CD8-positive, alpha-beta memory T cell (primary cell): Measurements from ENCODE around the gene CPOX. TPM values are rescaled to one million over a fixed set of nuclear protein-coding genes. Genes with fewer than 3 reads are reported as not detected.

Experiments used
- CTCF ChIA-PET: fragments of 350-600 bp; sonication (Branson Sonifier 250); formaldehyde crosslinking; loops from one replicate; lab custom pipeline; 2021; ENCODE audit warnings: antibody characterized with exemption; lab: Charles Lee
- POLR2A ChIA-PET: fragments of 350-600 bp; sonication (Branson Sonifier 250); formaldehyde crosslinking; loops from one replicate; lab custom pipeline; 2021; ENCODE audit warnings: antibody characterized with exemption; lab: Charles Lee
- DNase-seq, 5 donors: peaks; one replicate each; pipeline versions ENCODE4 v3.0.0 to v3.0.0-alpha.2; 2020 to 2022; ENCODE audit warnings: mixed read lengths in 1 of 5
- H3K27ac ChIP-seq: one replicate; pipeline ENCODE4 v1.7.0; 2013; ENCODE audit warnings: low read depth, mild to moderate bottlenecking, low read length, moderate library complexity
- H3K27me3 ChIP-seq: 2 replicates; pipeline ENCODE4 v1.7.0; 2013; ENCODE audit warnings: low read length, mild to moderate bottlenecking; ENCODE audit not compliant: insufficient read depth, poor library complexity, severe bottlenecking
- H3K36me3 ChIP-seq: 2 replicates; pipeline ENCODE4 v1.7.0; 2013; ENCODE audit warnings: mild to moderate bottlenecking, low read length, moderate library complexity; ENCODE audit not compliant: insufficient read depth
- H3K4me1 ChIP-seq: 2 replicates; pipeline ENCODE4 v1.7.0; 2013; ENCODE audit warnings: mild to moderate bottlenecking, low read length, moderate library complexity; ENCODE audit not compliant: insufficient read depth
- H3K4me3 ChIP-seq: 2 replicates; pipeline ENCODE4 v1.7.0; 2013; ENCODE audit warnings: mild to moderate bottlenecking, low read length
- H3K9me3 ChIP-seq: 2 replicates; pipeline ENCODE4 v1.7.0; 2013; ENCODE audit warnings: mild to moderate bottlenecking, low read length
- H3K27ac Mint-ChIP-seq, 8 donors: one replicate each; pipeline ENCODE4 v1.8.0; 2020 to 2021; ENCODE audit warnings: mixed read lengths in 8 of 8, mild to moderate bottlenecking in 6 of 8, inconsistent platforms in 3 of 8, moderate library complexity in 3 of 8
- H3K27me3 Mint-ChIP-seq, 2 donors: one replicate each; pipeline ENCODE4 v1.8.0; 2020 to 2021; ENCODE audit warnings: mixed read lengths in 2 of 2, mild to moderate bottlenecking in 1 of 2, moderate library complexity in 1 of 2
- H3K36me3 Mint-ChIP-seq, 3 donors: one replicate each; pipeline ENCODE4 v1.8.0; 2020 to 2021; ENCODE audit warnings: mixed read lengths in 3 of 3, inconsistent platforms in 1 of 3, mild to moderate bottlenecking in 1 of 3
- H3K4me1 Mint-ChIP-seq, 3 donors: one replicate each; pipeline ENCODE4 v1.8.0; 2020 to 2021; ENCODE audit warnings: mixed read lengths in 3 of 3, inconsistent platforms in 1 of 3, mild to moderate bottlenecking in 1 of 3
- H3K4me3 Mint-ChIP-seq, 7 donors: one replicate each; pipeline ENCODE4 v1.8.0; 2020 to 2021; ENCODE audit warnings: mixed read lengths in 7 of 7, mild to moderate bottlenecking in 6 of 7, moderate library complexity in 4 of 7, inconsistent platforms in 2 of 7
- H3K9me3 Mint-ChIP-seq, 5 donors: one replicate each; pipeline ENCODE4 v1.8.0; 2020 to 2022; ENCODE audit warnings: mixed read lengths in 5 of 5, mild to moderate bottlenecking in 3 of 5, moderate library complexity in 2 of 5, inconsistent platforms in 1 of 5
- polyA plus RNA-seq: library from polyadenylated mRNA; unstranded; fragments of 300-500 nt; fragmentation: Illumina TruSeq; gene quantifications from one replicate; pipeline ENCODE4 v1.2.3, GENCODE V29; 2021
- total RNA-seq, 2 experiments: library from RNA; stranded (reverse); gene quantifications; one replicate each; pipeline ENCODE4 v1.2.3, GENCODE V29; 2021

The CPOX gene
- total and polyA plus RNA-seq, 3 experiments from 2014 or later: 6.4 to 79.9 (median 76.3) TPM

DNA sequence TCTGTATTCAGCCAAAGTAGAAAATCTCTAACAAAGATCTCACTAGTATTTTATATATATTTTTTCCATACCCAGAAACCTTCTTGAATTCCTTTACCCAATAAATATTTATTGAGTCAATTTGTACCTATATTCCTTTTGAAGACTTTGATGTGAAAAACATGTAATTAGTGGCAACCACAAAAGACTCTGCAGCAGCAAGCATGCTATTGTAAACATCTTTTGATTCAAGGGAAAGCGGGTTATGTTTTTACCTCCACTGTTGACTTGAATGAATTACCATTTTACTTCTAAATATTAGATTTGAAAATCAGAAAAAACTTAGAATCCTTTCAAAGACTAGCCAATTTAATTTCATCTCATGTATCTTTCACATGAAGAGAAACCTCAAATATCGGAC, 59.2 kb downstream of the CPOX start:
- Mint-ChIP-seq H3K4me3 (peak overlapping the region in 4 of 7 donors; percentile 62 to 84 (median 71)), H3K36me3 (peaks cover 0 to 13% (median 0%) of the 10 kb centered on the region in 3 donors), H3K27me3 (no peaks in the 10 kb centered on the region), H3K9me3 (no peaks in the 10 kb centered on the region), H3K4me1 (peaks cover 18 to 65% (median 63%) of the 10 kb centered on the region in 3 donors), H3K27ac (peak overlapping the region in 2 of 8 donors; percentile 19 to 89)
- Histone ChIP-seq H3K9me3 (no peaks in the 10 kb centered on the region), H3K27me3 (no peaks in the 10 kb centered on the region), H3K36me3 (no peaks in the 10 kb centered on the region), H3K27ac (no peak overlapping the region), H3K4me1 (no peaks in the 10 kb centered on the region), H3K4me3 (no peak overlapping the region)
- no peak for DNase-seq
- ChIA-PET POLR2A (interaction anchor here (1.1 to 1.2 kb wide), 2 partner anchors 11 to 26 kb away, joined by 5 to 7 read pairs; partner anchors contain the start of gene CLDND1), CTCF (no interaction called here)

DNA sequence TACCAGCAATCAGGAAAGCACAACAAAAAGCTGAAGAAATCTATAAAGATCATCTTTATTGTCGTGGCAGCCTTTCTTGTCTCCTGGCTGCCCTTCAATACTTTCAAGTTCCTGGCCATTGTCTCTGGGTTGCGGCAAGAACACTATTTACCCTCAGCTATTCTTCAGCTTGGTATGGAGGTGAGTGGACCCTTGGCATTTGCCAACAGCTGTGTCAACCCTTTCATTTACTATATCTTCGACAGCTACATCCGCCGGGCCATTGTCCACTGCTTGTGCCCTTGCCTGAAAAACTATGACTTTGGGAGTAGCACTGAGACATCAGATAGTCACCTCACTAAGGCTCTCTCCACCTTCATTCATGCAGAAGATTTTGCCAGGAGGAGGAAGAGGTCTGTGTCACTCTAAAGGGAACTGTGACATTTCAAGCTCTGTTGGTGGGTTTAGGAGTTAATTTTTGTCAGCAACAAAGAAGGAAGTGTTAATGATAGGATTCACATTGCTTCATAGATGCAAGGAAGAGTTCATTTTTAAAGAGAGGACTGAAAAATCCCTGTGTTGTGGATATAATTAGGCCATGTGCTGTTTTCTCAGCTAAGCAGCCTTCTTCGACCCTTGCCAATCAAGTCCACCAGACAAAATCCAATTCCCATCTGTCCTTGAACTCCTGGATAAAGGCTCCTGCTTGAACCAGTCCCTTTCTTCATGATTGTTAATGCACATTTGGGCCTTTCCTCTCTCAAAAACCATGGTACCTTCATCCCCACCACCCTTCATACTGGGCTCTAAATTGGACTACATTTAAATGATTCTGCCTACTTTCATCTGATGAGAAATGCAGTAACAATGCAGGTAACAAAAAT, 60.5 kb downstream of the CPOX start:
- Histone ChIP-seq H3K36me3 (no peaks in the 10 kb centered on the region), H3K4me3 (no peak overlapping the region), H3K4me1 (no peaks in the 10 kb centered on the region), H3K27ac (no peak overlapping the region), H3K27me3 (no peaks in the 10 kb centered on the region), H3K9me3 (no peaks in the 10 kb centered on the region)
- CTCF ChIA-PET: interaction anchor here (1.2 to 2.3 kb wide), 4 partner anchors 19 to 58 kb away, joined by 3 to 12 read pairs (median 4); no protein-coding TSS in a partner anchor
- peak overlapping the region; percentile 47 to 84 (median 63) for H3K4me3 Mint-ChIP-seq
- peaks cover 21 to 64% (median 62%) of the 10 kb centered on the region in 3 donors for H3K4me1 Mint-ChIP-seq
- POLR2A ChIA-PET: interaction anchor here (0.7 to 2.2 kb wide), 3 partner anchors 10 to 40 kb away, joined by 3 to 15 read pairs (median 4); partner anchors contain the start of gene CLDND1
- peak overlapping the region in 5 of 8 donors; percentile 4 to 89 (median 32) for H3K27ac Mint-ChIP-seq
- DNase-seq: no peak
- peaks cover 0 to 9% (median 0%) of the 10 kb centered on the region in 3 donors for H3K36me3 Mint-ChIP-seq
- no peaks in the 10 kb centered on the region for H3K9me3 Mint-ChIP-seq
- H3K27me3 Mint-ChIP-seq: no peaks in the 10 kb centered on the region

DNA sequence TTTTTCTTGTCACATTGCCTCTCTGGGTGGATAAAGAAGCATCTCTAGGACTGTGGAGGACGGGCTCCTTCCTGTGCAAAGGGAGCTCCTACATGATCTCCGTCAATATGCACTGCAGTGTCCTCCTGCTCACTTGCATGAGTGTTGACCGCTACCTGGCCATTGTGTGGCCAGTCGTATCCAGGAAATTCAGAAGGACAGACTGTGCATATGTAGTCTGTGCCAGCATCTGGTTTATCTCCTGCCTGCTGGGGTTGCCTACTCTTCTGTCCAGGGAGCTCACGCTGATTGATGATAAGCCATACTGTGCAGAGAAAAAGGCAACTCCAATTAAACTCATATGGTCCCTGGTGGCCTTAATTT, 61.2 kb downstream of the CPOX start:
- H3K36me3 ChIP-seq: no peaks in the 10 kb centered on the region
- H3K36me3 Mint-ChIP-seq: peaks cover 0 to 8% (median 0%) of the 10 kb centered on the region in 3 donors
- H3K4me3 Mint-ChIP-seq: peak overlapping the region; percentile 18 to 84 (median 63)
- DNase-seq: no peak
- H3K27ac ChIP-seq: no peak overlapping the region
- H3K27ac Mint-ChIP-seq: peak overlapping the region in 5 of 8 donors; percentile 28 to 89 (median 39)
- peaks cover 21 to 67% (median 65%) of the 10 kb centered on the region in 3 donors for H3K4me1 Mint-ChIP-seq
- ChIA-PET POLR2A (interaction anchor here (0.7 to 2.2 kb wide), 4 partner anchors 9 to 41 kb away, joined by 3 to 15 read pairs (median 6); partner anchors contain the start of gene CLDND1), CTCF (interaction anchor here (0.9 to 2.3 kb wide), 4 partner anchors 9 to 59 kb away, joined by 3 to 12 read pairs (median 4); partner anchors contain the start of gene CLDND1)
- no peaks in the 10 kb centered on the region for H3K9me3 ChIP-seq
- H3K27me3 ChIP-seq: no peaks in the 10 kb centered on the region
- no peaks in the 10 kb centered on the region for H3K9me3 Mint-ChIP-seq
- no peak overlapping the region for H3K4me3 ChIP-seq
- H3K27me3 Mint-ChIP-seq: no peaks in the 10 kb centered on the region
- no peaks in the 10 kb centered on the region for H3K4me1 ChIP-seq

DNA sequence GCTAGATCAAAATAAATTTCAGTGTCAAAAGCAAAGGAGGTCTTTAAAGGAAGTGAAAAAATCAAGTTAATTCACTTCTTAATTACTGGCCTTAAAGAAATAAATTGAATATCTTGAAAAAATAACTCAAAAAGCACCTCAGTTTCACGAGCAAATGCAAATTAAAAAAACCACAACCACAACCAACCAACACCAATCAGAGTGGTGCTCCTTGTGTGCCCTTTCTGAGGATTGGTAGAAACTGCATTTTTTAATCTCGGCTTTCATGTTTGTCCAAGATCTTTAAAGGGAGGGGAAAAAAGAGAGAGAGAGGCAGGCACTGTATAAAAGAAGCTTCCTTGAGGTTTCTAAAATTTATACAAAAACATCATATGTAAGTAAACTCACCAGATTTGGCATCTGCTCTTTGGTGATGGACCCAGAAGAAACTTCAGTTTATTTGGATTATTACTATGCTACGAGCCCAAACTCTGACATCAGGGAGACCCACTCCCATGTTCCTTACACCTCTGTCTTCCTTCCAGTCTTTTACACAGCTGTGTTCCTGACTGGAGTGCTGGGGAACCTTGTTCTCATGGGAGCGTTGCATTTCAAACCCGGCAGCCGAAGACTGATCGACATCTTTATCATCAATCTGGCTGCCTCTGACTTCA, 61.7 kb downstream of the CPOX start, which contains the start of gene GPR15:
TSS of gene GPR15 (plus strand) at position 357 of the 653 bp plus-strand sequence. CDS start at position 413, 56 bp downstream.
- Mint-ChIP-seq H3K4me3 (peak within 1 kb of the TSS; percentile 47 to 84 (median 63)), H3K27me3 (no peaks in the 10 kb centered on the region), H3K9me3 (no peaks in the 10 kb centered on the region), H3K27ac (peak within 1 kb of the TSS in 6 of 8 donors; percentile 28 to 89 (median 42)), H3K4me1 (peaks cover 21 to 64% (median 63%) of the 10 kb centered on the region in 3 donors), H3K36me3 (peaks cover 0 to 8% (median 0%) of the 10 kb centered on the region in 3 donors)
- Histone ChIP-seq H3K36me3 (no peaks in the 10 kb centered on the region), H3K9me3 (no peaks in the 10 kb centered on the region), H3K4me3 (no peak within 1 kb of the TSS), H3K27ac (no peak within 1 kb of the TSS), H3K27me3 (no peaks in the 10 kb centered on the region), H3K4me1 (no peaks in the 10 kb centered on the region)
- POLR2A ChIA-PET: interaction anchor here (1.5 to 2.2 kb wide), 2 partner anchors 9 to 32 kb away, joined by 8 to 15 read pairs; partner anchors contain the start of gene CLDND1
- DNase-seq: no peak
- CTCF ChIA-PET: interaction anchor here (0.9 to 2.3 kb wide), 3 partner anchors 9 to 33 kb away, joined by 3 to 12 read pairs (median 3); partner anchors contain the start of gene CLDND1

DNA sequence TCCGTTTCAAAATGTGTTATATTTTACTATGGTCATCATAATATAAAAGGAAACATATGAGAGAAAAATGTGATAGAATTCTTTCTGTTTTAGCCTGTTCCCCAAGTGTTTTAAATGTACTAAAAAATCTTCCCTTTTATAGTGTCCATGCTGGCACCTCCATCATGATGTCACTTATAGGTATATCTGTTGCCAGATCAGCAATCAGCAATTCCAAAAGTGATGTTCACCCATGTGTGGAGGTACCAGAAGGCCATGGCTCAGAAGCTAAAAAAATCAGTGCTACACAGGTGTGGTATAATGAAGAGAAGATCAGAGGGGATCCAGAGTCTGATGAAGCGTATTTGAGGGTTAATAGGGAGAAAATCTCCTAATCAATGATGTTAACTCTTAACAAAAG, 62.7 kb downstream of the CPOX start:
- Mint-ChIP-seq H3K27ac (peak overlapping the region in 1 of 8 donors; percentile 44), H3K9me3 (no peaks in the 10 kb centered on the region), H3K27me3 (no peaks in the 10 kb centered on the region), H3K4me1 (peaks cover 23 to 61% (median 60%) of the 10 kb centered on the region in 3 donors), H3K4me3 (peak overlapping the region in 2 of 7 donors; percentile 20 to 84), H3K36me3 (peaks cover 0 to 3% (median 1%) of the 10 kb centered on the region in 3 donors)
- Histone ChIP-seq H3K4me3 (no peak overlapping the region), H3K36me3 (no peaks in the 10 kb centered on the region), H3K4me1 (no peaks in the 10 kb centered on the region), H3K9me3 (no peaks in the 10 kb centered on the region), H3K27me3 (no peaks in the 10 kb centered on the region), H3K27ac (no peak overlapping the region)
- no peak for DNase-seq
- CTCF ChIA-PET: interaction anchor here (1.2 kb wide), 1 partner anchor 43 kb away, joined by 3 read pairs; no protein-coding TSS in a partner anchor
- POLR2A ChIA-PET: interaction anchor here (1.1 to 1.5 kb wide), 2 partner anchors 33 to 34 kb away, joined by 8 read pairs; no protein-coding TSS in a partner anchor

DNA sequence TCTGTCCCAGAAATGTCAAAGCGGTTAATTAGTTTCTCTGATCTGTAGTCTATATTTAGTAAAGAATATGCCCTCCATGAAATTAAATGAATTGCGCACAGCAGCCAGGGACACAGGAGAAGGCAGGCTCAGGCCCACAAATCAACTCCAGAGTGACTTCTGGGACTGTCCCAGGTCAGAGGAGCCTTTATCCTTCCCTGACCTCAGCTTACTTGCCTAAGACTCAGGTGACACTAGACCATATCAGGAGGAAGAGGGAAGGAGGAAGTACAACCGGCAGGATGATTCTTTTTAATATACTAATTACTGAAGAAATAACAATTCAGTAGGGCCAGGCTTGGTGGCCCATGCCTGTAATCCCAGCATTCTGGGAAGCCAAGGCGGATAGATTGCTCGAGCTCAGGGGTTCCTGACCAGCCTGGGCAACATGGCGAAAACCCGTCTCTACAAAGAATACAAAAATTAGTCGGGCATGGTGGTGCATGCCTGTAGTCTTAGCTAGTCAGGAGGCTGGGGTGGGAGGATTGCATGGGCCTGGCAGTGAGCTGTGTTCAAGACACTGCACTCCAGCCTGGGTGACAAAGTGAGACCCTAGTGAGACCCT, 63.5 kb downstream of the CPOX start:
- Mint-ChIP-seq H3K4me1 (peaks cover 26 to 68% (median 67%) of the 10 kb centered on the region in 3 donors), H3K36me3 (peaks cover 0 to 3% (median 1%) of the 10 kb centered on the region in 3 donors), H3K4me3 (peak overlapping the region in 1 of 7 donors; percentile 11), H3K27ac (peak overlapping the region in 1 of 8 donors; percentile 40), H3K27me3 (no peaks in the 10 kb centered on the region), H3K9me3 (no peaks in the 10 kb centered on the region)
- CTCF ChIA-PET: interaction anchor here (1.2 kb wide), 1 partner anchor 44 kb away, joined by 3 read pairs; no protein-coding TSS in a partner anchor
- Histone ChIP-seq H3K27me3 (no peaks in the 10 kb centered on the region), H3K9me3 (no peaks in the 10 kb centered on the region), H3K27ac (no peak overlapping the region), H3K4me3 (no peak overlapping the region), H3K36me3 (no peaks in the 10 kb centered on the region), H3K4me1 (no peaks in the 10 kb centered on the region)
- DNase-seq: no peak
- POLR2A ChIA-PET: interaction anchor here (1.1 to 1.2 kb wide), 2 partner anchors 34 to 36 kb away, joined by 3 to 8 read pairs; no protein-coding TSS in a partner anchor
